Hindlimb muscle (tissue), 1 donor: ENCODE results near the gene P2RX6. TPM values are rescaled to one million over a fixed set of nuclear protein-coding genes. Genes with fewer than 3 reads are reported as not detected.
"Not testable (repeated sequence)": the region's sequence is repeated elsewhere in the genome, so short reads cannot be mapped to it uniquely, and the experiment has no call there.

Experiments used
- DNase-seq: peaks from one replicate; pipeline ENCODE4 v3.0.0-alpha.2; 2013
- polyA plus RNA-seq: library from polyadenylated mRNA; unstranded; fragments of 120-200 nt; gene quantifications from one replicate; pipeline ENCODE4 v1.2.1, GENCODE V29; 2013; ENCODE audit not compliant: insufficient read length

The P2RX6 gene
- polyA plus RNA-seq, 1 donor = 28.1 TPM

GRCh38 chr22:20994128-20994901 lies 20.6 kb upstream of the P2RX6 start:
- no peak for DNase-seq

GRCh38 chr22:20994902-20995241 lies 20.1 kb upstream of the P2RX6 start:
- no peak for DNase-seq

DNA sequence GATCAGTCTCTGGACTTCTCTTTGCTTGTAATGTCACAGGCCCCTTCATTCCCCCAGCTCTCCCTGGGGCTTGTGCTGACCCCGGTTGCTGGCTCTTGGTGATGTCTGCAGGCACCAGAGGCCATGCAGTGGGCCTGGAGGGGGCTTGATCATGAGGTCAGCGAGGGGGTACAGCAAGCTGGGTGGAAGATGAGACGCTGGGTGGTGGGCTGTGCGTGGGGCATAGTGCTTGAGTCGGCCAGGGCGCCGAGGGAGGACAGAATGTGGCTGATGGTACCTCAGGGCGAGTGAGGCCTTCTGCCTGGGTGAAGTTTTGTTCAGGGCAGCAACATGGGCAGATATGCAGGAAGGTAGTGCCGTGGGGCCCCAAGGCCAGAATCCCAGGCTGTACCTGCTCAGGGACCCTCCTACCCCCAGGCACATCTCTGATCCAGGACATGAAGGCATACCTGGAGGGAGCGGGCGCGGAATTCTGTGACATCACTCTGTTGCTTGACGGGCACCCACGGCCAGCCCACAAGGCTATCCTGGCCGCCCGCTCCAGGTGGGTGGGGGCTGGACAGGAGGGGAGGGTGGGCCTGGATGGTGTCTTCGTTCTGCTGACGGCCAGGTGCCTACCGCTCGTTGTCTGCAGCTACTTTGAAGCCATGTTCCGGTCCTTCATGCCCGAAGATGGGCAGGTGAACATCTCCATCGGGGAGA lies 19.5 kb upstream of the P2RX6 start:
- no peak for DNase-seq

GRCh38 chr22:20996031-20996410 lies 18.9 kb upstream of the P2RX6 start:
- DNase-seq = no peak

DNA sequence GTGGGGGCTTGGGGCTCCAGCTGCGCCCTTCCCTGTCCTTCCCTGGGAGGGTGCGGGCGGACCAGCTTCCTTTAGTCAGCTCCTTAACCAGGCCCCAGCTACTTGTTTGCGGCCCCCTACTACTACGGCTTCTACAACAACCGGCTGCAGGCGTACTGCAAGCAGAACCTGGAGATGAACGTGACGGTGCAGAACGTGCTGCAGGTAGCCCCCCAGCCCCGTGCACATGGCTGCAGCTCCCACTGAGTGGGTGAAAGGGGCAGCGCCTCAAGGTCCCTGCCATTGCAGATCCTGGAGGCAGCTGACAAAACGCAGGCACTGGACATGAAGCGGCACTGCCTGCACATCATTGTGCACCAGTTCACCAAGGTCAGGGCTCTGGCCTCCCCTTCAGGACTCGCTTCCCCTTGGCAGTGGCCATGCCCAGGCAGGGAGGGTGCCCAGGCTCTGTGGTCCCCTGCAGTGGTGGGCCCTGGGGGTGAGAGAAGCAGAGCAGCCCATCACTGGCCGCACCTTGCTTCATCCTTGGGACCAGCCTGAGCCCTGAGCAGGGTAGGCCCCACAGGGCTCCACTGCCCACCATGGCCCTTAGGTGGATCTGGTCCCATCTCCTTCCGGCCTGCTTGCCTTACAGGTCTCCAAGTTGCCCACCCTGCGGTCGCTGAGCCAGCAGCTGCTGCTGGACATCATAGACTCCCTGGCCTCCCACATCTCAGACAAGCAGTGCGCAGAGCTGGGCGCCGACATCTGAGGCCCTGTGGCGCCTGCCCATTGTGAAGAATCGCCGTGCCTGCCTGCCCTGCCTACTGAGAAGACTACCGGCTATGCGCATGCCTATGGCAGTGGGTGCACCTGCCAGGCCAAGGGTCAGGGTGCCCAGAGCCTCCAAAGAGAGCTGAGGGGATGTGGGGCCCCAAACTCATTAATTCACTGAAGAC lies 18.1 kb upstream of the P2RX6 start:
- no peak for DNase-seq

- DNase-seq = no peak
Observed at GRCh38 chr22:20997536-20998257, 17.3 kb upstream of the P2RX6 start.

- DNase-seq = no peak
Observed at GRCh38 chr22:20998411-20999336, 16.3 kb upstream of the P2RX6 start.

- DNase-seq = no peak
Observed at GRCh38 chr22:20999350-21000206, 15.4 kb upstream of the P2RX6 start.

GRCh38 chr22:21000207-21000986 lies 14.6 kb upstream of the P2RX6 start:
- no peak for DNase-seq

GRCh38 chr22:21000987-21001600 lies 13.9 kb upstream of the P2RX6 start:
- no peak for DNase-seq

GRCh38 chr22:21001601-21002325 lies 13.2 kb upstream of the P2RX6 start, which contains the start of gene THAP7:
Gene THAP7 (minus strand): TSS chr22:21002118. CDS start chr22:21001911, 207 bp downstream.
- peak; percentile 98 for DNase-seq

- no peak for DNase-seq
Observed at GRCh38 chr22:21003782-21004181, 11.2 kb upstream of the P2RX6 start.

DNA sequence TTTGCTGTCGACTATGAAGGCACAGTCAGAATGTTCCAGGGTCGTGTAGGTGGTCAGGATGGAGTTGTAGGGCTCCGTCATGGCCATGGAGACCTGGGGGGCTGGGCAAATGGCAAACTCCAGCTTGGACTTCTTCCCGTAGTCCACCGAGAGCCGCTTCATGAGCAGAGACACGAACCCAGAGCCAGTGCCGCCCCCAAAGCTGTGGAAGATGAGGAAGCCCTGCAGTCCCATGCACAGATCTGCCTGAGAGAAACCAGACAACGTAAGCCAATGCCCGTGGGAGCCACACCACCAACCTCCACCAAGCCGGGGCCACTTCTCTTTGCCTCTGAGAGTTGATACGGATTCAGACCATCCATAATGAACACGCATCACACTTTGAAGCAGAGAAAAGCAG lies 5.8 kb upstream of the P2RX6 start:
- DNase-seq = not testable (repeated sequence)

GRCh38 chr22:21009638-21010425 lies 5.1 kb upstream of the P2RX6 start:
- peak; percentile 45 for DNase-seq

DNA sequence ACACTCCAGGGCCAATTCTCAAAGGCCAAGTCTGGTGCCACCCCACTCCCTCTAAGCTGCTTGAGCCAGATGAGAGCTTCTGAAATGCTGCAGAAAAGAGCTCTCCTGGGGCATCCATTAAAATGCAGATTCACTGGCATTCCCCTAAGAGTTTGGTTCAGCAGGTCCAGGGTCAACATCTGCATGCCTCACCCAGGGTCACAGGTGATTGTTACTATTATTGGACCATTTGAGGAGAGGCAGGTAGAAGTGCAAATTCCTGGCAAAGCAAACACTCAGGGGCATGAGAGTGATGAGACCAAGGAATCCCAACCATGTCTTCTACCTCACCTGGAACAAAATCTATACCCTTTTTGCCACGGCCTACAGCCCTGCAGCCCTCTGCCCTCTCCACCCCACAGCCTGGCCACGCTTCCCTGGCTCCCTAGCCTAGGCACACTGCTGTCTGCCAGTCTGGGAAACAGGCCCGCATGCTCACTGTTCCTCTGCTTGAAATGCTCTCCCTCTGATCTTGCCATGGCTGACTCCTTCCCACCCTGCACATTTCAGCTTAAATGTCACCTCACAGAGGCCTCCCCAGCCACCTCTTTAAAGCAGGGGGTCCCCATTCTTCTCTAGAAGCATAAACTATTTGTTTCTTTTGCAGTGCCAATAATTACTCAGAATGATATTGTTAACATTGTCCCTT lies 4.4 kb upstream of the P2RX6 start:
- no peak for DNase-seq
